Effector memory CD4-positive, alpha-beta T cell (primary cell): Measurements from ENCODE around the gene PITPNM3.

ENCODE experiments used
- DNase-seq, 3 donors: peaks; one replicate each; pipeline ENCODE4 v3.0.0-alpha.2; 2020
- H3K27ac ChIP-seq: 2 replicates; pipeline ENCODE4 v1.7.0; 2013; ENCODE audit warnings: mild to moderate bottlenecking, low read length, moderate library complexity; ENCODE audit not compliant: insufficient read depth, poor library complexity, severe bottlenecking
- H3K27me3 ChIP-seq: replicated peaks from 2 replicates; pipeline ENCODE4 v1.7.0; 2013; ENCODE audit warnings: mild to moderate bottlenecking, low read length; ENCODE audit not compliant: insufficient read depth, control insufficient read depth, poor library complexity, severe bottlenecking
- H3K36me3 ChIP-seq: 2 replicates; pipeline ENCODE4 v1.7.0; 2013; ENCODE audit warnings: mild to moderate bottlenecking, low read length, moderate library complexity; ENCODE audit not compliant: control insufficient read depth, insufficient read depth
- H3K4me1 ChIP-seq: 2 replicates; pipeline ENCODE4 v1.7.0; 2013; ENCODE audit warnings: low read length, mild to moderate bottlenecking; ENCODE audit not compliant: control insufficient read depth, insufficient read depth, poor library complexity, severe bottlenecking
- H3K4me3 ChIP-seq: 2 replicates; pipeline ENCODE4 v1.7.0; 2013; ENCODE audit warnings: low read length, low read depth, mild to moderate bottlenecking; ENCODE audit not compliant: insufficient read depth, poor library complexity, severe bottlenecking
- H3K9me3 ChIP-seq: 2 replicates; pipeline ENCODE4 v1.7.0; 2013; ENCODE audit warnings: mild to moderate bottlenecking, low read length, moderate library complexity; ENCODE audit not compliant: control insufficient read depth

Gene PITPNM3

GRCh38 chr17:6474906-6475305 is 81.4 kb downstream of the PITPNM3 start:
- Histone ChIP-seq H3K36me3 (no peaks in the 10 kb centered on the region), H3K9me3 (no peaks in the 10 kb centered on the region), H3K4me3 (no peak overlapping the region), H3K4me1 (no peaks in the 10 kb centered on the region), H3K27me3 (no peaks in the 10 kb centered on the region), H3K27ac (no peak overlapping the region)
- no peak for DNase-seq

- H3K27me3 ChIP-seq, result no peaks in the 10 kb centered on the region
- H3K36me3 ChIP-seq, result no peaks in the 10 kb centered on the region
- no peak overlapping the region for H3K4me3 ChIP-seq
- H3K27ac ChIP-seq, result no peak overlapping the region
- H3K4me1 ChIP-seq, result no peaks in the 10 kb centered on the region
- DNase-seq, result no peak
- no peaks in the 10 kb centered on the region for H3K9me3 ChIP-seq
Observed at GRCh38 chr17:6474376-6474775, 82.0 kb downstream of the PITPNM3 start.

GRCh38 chr17:6473128-6473767 is 83.1 kb downstream of the PITPNM3 start:
- Histone ChIP-seq H3K4me1 (no peaks in the 10 kb centered on the region), H3K27ac (no peak overlapping the region), H3K36me3 (no peaks in the 10 kb centered on the region), H3K4me3 (no peak overlapping the region), H3K9me3 (no peaks in the 10 kb centered on the region), H3K27me3 (no peaks in the 10 kb centered on the region)
- peak; percentile 16 to 47 (median 32) for DNase-seq

- Histone ChIP-seq H3K27ac (no peak overlapping the region), H3K36me3 (no peaks in the 10 kb centered on the region), H3K27me3 (no peaks in the 10 kb centered on the region), H3K4me1 (no peaks in the 10 kb centered on the region), H3K9me3 (no peaks in the 10 kb centered on the region), H3K4me3 (no peak overlapping the region)
- DNase-seq, result no peak
Observed at GRCh38 chr17:6472517-6472916, 83.8 kb downstream of the PITPNM3 start.

- no peaks in the 10 kb centered on the region for H3K9me3 ChIP-seq
- DNase-seq, result no peak
- H3K4me3 ChIP-seq, result no peak overlapping the region
- H3K27me3 ChIP-seq, result no peaks in the 10 kb centered on the region
- no peaks in the 10 kb centered on the region for H3K4me1 ChIP-seq
- no peaks in the 10 kb centered on the region for H3K36me3 ChIP-seq
- no peak overlapping the region for H3K27ac ChIP-seq
Observed at GRCh38 chr17:6471531-6472465, 84.6 kb downstream of the PITPNM3 start.

- no peak for DNase-seq
- Histone ChIP-seq H3K36me3 (no peaks in the 10 kb centered on the region), H3K27ac (no peak overlapping the region), H3K4me3 (no peak overlapping the region), H3K27me3 (no peaks in the 10 kb centered on the region), H3K4me1 (no peaks in the 10 kb centered on the region), H3K9me3 (no peaks in the 10 kb centered on the region)
Observed at GRCh38 chr17:6470751-6471521, 85.4 kb downstream of the PITPNM3 start.

- H3K36me3 ChIP-seq, result no peaks in the 10 kb centered on the region
- DNase-seq, result no peak
- no peak overlapping the region for H3K4me3 ChIP-seq
- no peak overlapping the region for H3K27ac ChIP-seq
- H3K4me1 ChIP-seq, result no peaks in the 10 kb centered on the region
- no peaks in the 10 kb centered on the region for H3K9me3 ChIP-seq
- H3K27me3 ChIP-seq, result no peaks in the 10 kb centered on the region
Observed at GRCh38 chr17:6470146-6470718, 86.1 kb downstream of the PITPNM3 start.

- no peaks in the 10 kb centered on the region for H3K27me3 ChIP-seq
- DNase-seq, result no peak
- no peak overlapping the region for H3K4me3 ChIP-seq
- no peaks in the 10 kb centered on the region for H3K9me3 ChIP-seq
- no peak overlapping the region for H3K27ac ChIP-seq
- H3K4me1 ChIP-seq, result no peaks in the 10 kb centered on the region
- H3K36me3 ChIP-seq, result no peaks in the 10 kb centered on the region
Observed at GRCh38 chr17:6468051-6468790, 88.1 kb downstream of the PITPNM3 start.

- Histone ChIP-seq H3K9me3 (no peaks in the 10 kb centered on the region), H3K36me3 (no peaks in the 10 kb centered on the region)
- no peak for DNase-seq
Observed at GRCh38 chr17:6467567-6467966, 88.8 kb downstream of the PITPNM3 start.

More at GRCh38 chr17:6467567-6467966, 88.8 kb downstream of the PITPNM3 start:
- Histone ChIP-seq H3K27me3 (no peaks in the 10 kb centered on the region), H3K27ac (no peak overlapping the region), H3K4me3 (no peak overlapping the region), H3K4me1 (no peaks in the 10 kb centered on the region)
